ENCODE data around the gene NUP85.

NUP85 gene

GRCh38 chr17:75238684-75239191 lies 33.3 kb downstream of the NUP85 start:
- Histone ChIP-seq H2BK5ac (ENCODE audit: low read depth, low read length, poor library complexity) (no peak overlapping the region), H3K4me1 (ENCODE audit: control insufficient read depth in 1 of 2, insufficient read depth in 2 of 2, low read length in 2 of 2) (no peaks in the 10 kb centered on the region), H3K4me3 (ENCODE audit: low read depth, low read length) (no peak overlapping the region), H3K79me1 (ENCODE audit: low read length) (no peaks in the 10 kb centered on the region), H3K23ac (ENCODE audit: low read length) (no peak overlapping the region), H4K8ac (ENCODE audit: low read depth, low read length) (no peak overlapping the region), H2AK5ac (ENCODE audit: low read length) (no peak overlapping the region), H2BK120ac (ENCODE audit: insufficient read depth, low read length, poor library complexity) (no peak overlapping the region), H3K27me3 (ENCODE audit: insufficient read depth, low read length) (no peaks in the 10 kb centered on the region), H4K12ac (ENCODE audit: low read depth, low read length) (no peak overlapping the region), H3K36me3 (ENCODE audit: control insufficient read depth in 1 of 2, insufficient read depth in 2 of 2, low read length in 2 of 2) (peaks cover 82 to 92% of the 10 kb centered on the region in 2 experiments), H3K18ac (ENCODE audit: low read length) (no peak overlapping the region), H3K27ac (ENCODE audit: low read depth, low read length) (no peak overlapping the region), H3K4ac (ENCODE audit: low read depth, low read length) (no peak overlapping the region), H3K79me2 (ENCODE audit: control insufficient read depth, insufficient read depth, low read length, poor library complexity) (no peaks in the 10 kb centered on the region), H3K9ac (ENCODE audit: low read length) (no peak overlapping the region), H2BK12ac (ENCODE audit: low read length) (no peak overlapping the region), H3K4me2 (ENCODE audit: low read length) (no peak overlapping the region), H2AFZ (ENCODE audit: insufficient read depth, low read length, poor library complexity) (no peak overlapping the region), H3K14ac (ENCODE audit: low read length) (no peak overlapping the region), H3K9me3 (ENCODE audit: insufficient read depth, low read depth, low read length) (peaks cover 1% of the 10 kb centered on the region), H4K91ac (ENCODE audit: low read depth, low read length) (no peak overlapping the region)
- WGBS (ENCODE audit: extremely low coverage, insufficient coverage, insufficient read length), result no CpG with 5 or more reads among the region's 13 CpGs
- peak; percentile 49 to 80 for DNase-seq

DNA sequence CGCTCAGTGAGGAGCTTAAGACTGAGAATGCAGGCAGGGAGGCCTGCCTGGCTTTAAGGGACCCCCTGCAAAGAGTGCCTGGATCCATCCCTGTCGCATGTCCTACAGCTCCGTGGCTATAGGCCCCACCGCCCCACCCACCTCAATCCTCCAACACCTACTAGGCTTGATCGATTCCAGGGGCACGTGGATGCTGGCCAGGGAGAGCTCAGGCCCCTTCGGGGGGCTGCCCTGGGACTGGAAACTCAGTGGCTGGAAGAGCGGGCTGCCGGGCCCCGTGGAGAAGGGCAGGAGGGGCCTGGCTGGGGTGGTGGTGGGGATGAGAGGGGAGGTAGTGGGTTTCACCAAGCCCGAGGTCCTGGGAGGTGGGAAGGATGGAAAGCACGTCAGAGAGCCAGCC lies 33.7 kb downstream of the NUP85 start:
- Histone ChIP-seq H3K36me3 (ENCODE audit: control insufficient read depth in 1 of 2, insufficient read depth in 2 of 2, low read length in 2 of 2) (peaks cover 86 to 96% of the 10 kb centered on the region in 2 experiments), H3K4ac (ENCODE audit: low read depth, low read length) (no peak overlapping the region), H3K14ac (ENCODE audit: low read length) (no peak overlapping the region), H3K27me3 (ENCODE audit: insufficient read depth, low read length) (no peaks in the 10 kb centered on the region), H3K4me3 (ENCODE audit: low read depth, low read length) (no peak overlapping the region), H3K18ac (ENCODE audit: low read length) (no peak overlapping the region), H2BK120ac (ENCODE audit: insufficient read depth, low read length, poor library complexity) (no peak overlapping the region), H3K4me1 (ENCODE audit: control insufficient read depth in 1 of 2, insufficient read depth in 2 of 2, low read length in 2 of 2) (no peaks in the 10 kb centered on the region), H3K23ac (ENCODE audit: low read length) (no peak overlapping the region), H4K12ac (ENCODE audit: low read depth, low read length) (no peak overlapping the region), H3K27ac (ENCODE audit: low read depth, low read length) (no peak overlapping the region), H3K9ac (ENCODE audit: low read length) (no peak overlapping the region), H3K9me3 (ENCODE audit: insufficient read depth, low read depth, low read length) (peaks cover 1% of the 10 kb centered on the region), H3K4me2 (ENCODE audit: low read length) (no peak overlapping the region), H4K8ac (ENCODE audit: low read depth, low read length) (no peak overlapping the region), H3K79me2 (ENCODE audit: control insufficient read depth, insufficient read depth, low read length, poor library complexity) (no peaks in the 10 kb centered on the region), H2AK5ac (ENCODE audit: low read length) (no peak overlapping the region), H3K79me1 (ENCODE audit: low read length) (no peaks in the 10 kb centered on the region), H2BK5ac (ENCODE audit: low read depth, low read length, poor library complexity) (no peak overlapping the region), H2BK12ac (ENCODE audit: low read length) (no peak overlapping the region), H2AFZ (ENCODE audit: insufficient read depth, low read length, poor library complexity) (no peak overlapping the region), H4K91ac (ENCODE audit: low read depth, low read length) (no peak overlapping the region)
- no CpG with 5 or more reads among the region's 12 CpGs for WGBS (ENCODE audit: extremely low coverage, insufficient coverage, insufficient read length)
- no peak for DNase-seq

DNA sequence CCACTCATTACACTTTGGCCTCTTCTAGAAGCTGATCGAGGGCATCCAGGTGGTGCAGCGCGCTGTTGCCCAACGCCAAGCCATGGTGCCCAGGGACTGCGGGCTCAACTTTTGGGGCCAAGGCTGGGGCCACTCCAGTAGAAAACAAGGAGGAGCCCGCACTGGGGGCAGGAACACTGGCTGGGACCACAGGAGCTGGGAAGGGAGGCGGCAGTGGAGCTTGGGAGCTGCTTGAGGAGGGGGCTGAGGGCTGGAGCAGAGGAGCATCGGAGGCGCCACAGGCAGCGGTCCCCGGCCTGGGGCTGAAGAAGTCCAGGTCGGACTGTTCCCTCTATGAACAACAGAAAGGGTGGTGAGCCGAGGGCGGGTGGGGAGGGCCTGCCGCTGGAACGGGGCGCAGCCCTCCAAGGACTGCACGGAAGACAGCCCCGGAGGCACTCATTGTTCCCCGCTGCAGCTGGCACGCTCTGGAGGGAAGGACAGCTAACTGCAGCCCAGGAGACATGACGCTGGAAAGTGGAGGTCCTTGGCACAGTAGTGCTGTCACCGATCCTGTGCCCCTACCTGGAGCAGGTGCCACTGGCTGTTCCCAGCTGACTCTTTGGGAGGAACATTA lies 34.4 kb downstream of the NUP85 start:
- no peak overlapping the region for H4K91ac ChIP-seq (ENCODE audit: low read depth, low read length)
- no peak overlapping the region for H2BK12ac ChIP-seq (ENCODE audit: low read length)
- H3K27ac ChIP-seq (ENCODE audit: low read depth, low read length), result no peak overlapping the region
- H3K79me2 ChIP-seq (ENCODE audit: control insufficient read depth, insufficient read depth, low read length, poor library complexity), result no peaks in the 10 kb centered on the region
- peaks cover 82 to 96% of the 10 kb centered on the region in 2 experiments for H3K36me3 ChIP-seq (ENCODE audit: control insufficient read depth in 1 of 2, insufficient read depth in 2 of 2, low read length in 2 of 2)
- H3K14ac ChIP-seq (ENCODE audit: low read length), result no peak overlapping the region
- no peaks in the 10 kb centered on the region for H3K79me1 ChIP-seq (ENCODE audit: low read length)
- H3K4me3 ChIP-seq (ENCODE audit: low read depth, low read length), result no peak overlapping the region
- no CpG with 5 or more reads among the region's 23 CpGs for WGBS (ENCODE audit: extremely low coverage, insufficient coverage, insufficient read length)
- H2BK120ac ChIP-seq (ENCODE audit: insufficient read depth, low read length, poor library complexity), result no peak overlapping the region
- no peak for DNase-seq
- no peak overlapping the region for H3K4ac ChIP-seq (ENCODE audit: low read depth, low read length)
- no peak overlapping the region for H4K12ac ChIP-seq (ENCODE audit: low read depth, low read length)
- H2AK5ac ChIP-seq (ENCODE audit: low read length), result no peak overlapping the region
- no peak overlapping the region for H3K18ac ChIP-seq (ENCODE audit: low read length)
- H3K9ac ChIP-seq (ENCODE audit: low read length), result no peak overlapping the region
- H2BK5ac ChIP-seq (ENCODE audit: low read depth, low read length, poor library complexity), result no peak overlapping the region
- no peak overlapping the region for H4K8ac ChIP-seq (ENCODE audit: low read depth, low read length)
- no peaks in the 10 kb centered on the region for H3K27me3 ChIP-seq (ENCODE audit: insufficient read depth, low read length)
- H2AFZ ChIP-seq (ENCODE audit: insufficient read depth, low read length, poor library complexity), result no peak overlapping the region
- H3K4me1 ChIP-seq (ENCODE audit: control insufficient read depth in 1 of 2, insufficient read depth in 2 of 2, low read length in 2 of 2), result no peaks in the 10 kb centered on the region
- H3K4me2 ChIP-seq (ENCODE audit: low read length), result no peak overlapping the region
- H3K9me3 ChIP-seq (ENCODE audit: insufficient read depth, low read depth, low read length), result peaks cover 1% of the 10 kb centered on the region
- no peak overlapping the region for H3K23ac ChIP-seq (ENCODE audit: low read length)

DNA sequence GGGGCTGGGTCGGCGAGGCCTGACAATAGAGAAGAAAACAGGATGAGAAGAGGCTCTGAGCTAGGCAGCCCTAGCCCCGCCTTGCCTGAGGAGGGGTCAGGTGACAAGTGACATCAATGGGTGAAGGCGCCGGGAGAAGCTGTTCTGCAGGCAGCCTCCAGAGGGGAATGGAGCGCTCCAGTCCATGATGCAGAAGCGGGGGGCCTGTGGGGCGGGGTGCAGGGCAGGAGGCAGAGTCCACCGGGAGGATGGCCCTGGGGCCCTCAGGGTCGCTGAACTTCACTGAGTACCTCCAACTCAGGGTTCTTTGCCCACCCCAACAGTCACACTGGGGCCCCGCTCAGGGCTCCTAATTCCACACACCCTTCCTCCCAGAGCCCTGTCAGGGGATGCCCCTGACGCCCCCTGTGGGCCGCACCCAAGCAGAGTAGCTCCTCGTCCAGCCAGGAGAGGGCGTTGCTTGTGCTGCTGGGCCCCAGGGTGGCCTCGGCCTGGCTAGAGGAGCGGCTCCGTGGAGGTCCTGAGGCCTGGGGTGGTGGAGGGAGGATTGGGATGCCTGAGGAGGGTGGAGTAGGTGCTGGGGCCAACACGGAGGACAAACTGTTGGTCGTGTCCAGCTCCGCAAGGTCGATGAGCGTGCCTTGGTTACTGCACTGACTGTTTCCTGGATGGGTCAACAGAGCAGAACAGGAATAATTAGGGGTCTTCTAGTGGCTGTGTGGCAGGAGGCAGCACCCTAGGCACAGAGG lies 35.1 kb downstream of the NUP85 start:
- Histone ChIP-seq H3K27me3 (ENCODE audit: insufficient read depth, low read length) (no peaks in the 10 kb centered on the region), H3K9me3 (ENCODE audit: insufficient read depth, low read depth, low read length) (peaks cover 1% of the 10 kb centered on the region), H3K9ac (ENCODE audit: low read length) (no peak overlapping the region), H4K91ac (ENCODE audit: low read depth, low read length) (no peak overlapping the region), H2AK5ac (ENCODE audit: low read length) (no peak overlapping the region), H3K27ac (ENCODE audit: low read depth, low read length) (no peak overlapping the region), H4K8ac (ENCODE audit: low read depth, low read length) (no peak overlapping the region), H3K23ac (ENCODE audit: low read length) (no peak overlapping the region), H3K4me2 (ENCODE audit: low read length) (no peak overlapping the region), H3K14ac (ENCODE audit: low read length) (no peak overlapping the region), H4K12ac (ENCODE audit: low read depth, low read length) (no peak overlapping the region), H2BK5ac (ENCODE audit: low read depth, low read length, poor library complexity) (no peak overlapping the region), H3K18ac (ENCODE audit: low read length) (no peak overlapping the region), H2AFZ (ENCODE audit: insufficient read depth, low read length, poor library complexity) (no peak overlapping the region), H3K4me1 (ENCODE audit: control insufficient read depth in 1 of 2, insufficient read depth in 2 of 2, low read length in 2 of 2) (no peaks in the 10 kb centered on the region), H3K79me1 (ENCODE audit: low read length) (no peaks in the 10 kb centered on the region), H3K79me2 (ENCODE audit: control insufficient read depth, insufficient read depth, low read length, poor library complexity) (no peaks in the 10 kb centered on the region), H2BK120ac (ENCODE audit: insufficient read depth, low read length, poor library complexity) (no peak overlapping the region), H3K36me3 (ENCODE audit: control insufficient read depth in 1 of 2, insufficient read depth in 2 of 2, low read length in 2 of 2) (peaks cover 83 to 97% of the 10 kb centered on the region in 2 experiments), H2BK12ac (ENCODE audit: low read length) (no peak overlapping the region), H3K4ac (ENCODE audit: low read depth, low read length) (no peak overlapping the region), H3K4me3 (ENCODE audit: low read depth, low read length) (no peak overlapping the region)
- no CpG with 5 or more reads among the region's 23 CpGs for WGBS (ENCODE audit: extremely low coverage, insufficient coverage, insufficient read length)
- peak; percentile 84 to 88 for DNase-seq

Measured in trophoblast cell (in vitro differentiated cells and primary cell).